ENCODE results near the gene ARHGEF38.

- no peak for TF ChIP-seq POLR2A (IDR thresholded peaks at IDR 0.05)
- TF ChIP-seq CTCF (IDR thresholded peaks at IDR 0.05), result no peak
These were observed 16.2 kb downstream of the ARHGEF38 start for GRCh38 chr4:105568584-105568983.
